Skin of body (tissue), 1 donor: Measurements from ENCODE around the gene LAD1. TPM values are rescaled to one million over a fixed set of nuclear protein-coding genes. Genes with fewer than 3 reads are reported as not detected.

Experiments used
- total RNA-seq: library from RNA; depleted of rRNA; stranded (reverse); fragments of >200 nt; gene quantifications from one replicate; pipeline ENCODE4 v1.2.3, GENCODE V29; 2014

LAD1 gene
- total RNA-seq, 1 donor from 2014 or later = 35.7 TPM

Other genes starting within 250 kb of the LAD1 start
- gene TMEM9, start 244.8 kb downstream of the LAD1 start, total RNA-seq = 57.1 TPM
- 3.6 TPM for gene IGFN1, start 208.5 kb downstream of the LAD1 start, total RNA-seq
- gene PKP1, start 115.8 kb downstream of the LAD1 start, total RNA-seq = 151 TPM
- 9.7 TPM for gene TNNT2, start 21.6 kb downstream of the LAD1 start, total RNA-seq
- gene TNNI1, start 22.4 kb upstream of the LAD1 start, total RNA-seq = 49.3 TPM
- gene PHLDA3, start 69.9 kb upstream of the LAD1 start, total RNA-seq = 29.3 TPM
- 91.8 TPM for gene CSRP1, start 107.8 kb upstream of the LAD1 start, total RNA-seq
- 19.4 TPM for gene NAV1, start 139.8 kb upstream of the LAD1 start, total RNA-seq